K562 (cell line): ENCODE results near the gene CXorf65. TPM values are rescaled to one million over a fixed set of nuclear protein-coding genes. Genes with fewer than 3 reads are reported as not detected.

Experiments used
- CHCHD3 ChIP-seq: fragments of 250-450 bp; sonication (Bioruptor Pico); IDR thresholded peaks from 2 replicates; pipeline ENCODE4 v2.1.2; 2022; ENCODE audit warnings: mild to moderate bottlenecking
- DPF2 ChIP-seq: fragments of 450-650 bp; IDR thresholded peaks from 2 replicates; pipeline ENCODE4 v1.6.1; 2016
- NCOA4 ChIP-seq: fragments of 450-650 bp; IDR thresholded peaks from 2 replicates; pipeline ENCODE4 v1.6.1; 2018; ENCODE audit warnings: mild to moderate bottlenecking; ENCODE audit not compliant: partially characterized antibody
- NCOA6 ChIP-seq: fragments of 450-650 bp; IDR thresholded peaks from 2 replicates; pipeline ENCODE4 v1.6.1; 2017; ENCODE audit warnings: mild to moderate bottlenecking
- NCOR1 ChIP-seq: fragments of 450-650 bp; IDR thresholded peaks from 2 replicates; pipeline ENCODE4 v1.6.1; 2016; ENCODE audit warnings: mild to moderate bottlenecking, moderate library complexity
- SMAD3 ChIP-seq: fragments of 450-650 bp; formaldehyde crosslinking; conservative IDR thresholded peaks from 2 replicates; pipeline ENCODE4 v1.4.0; 2020; ENCODE audit warnings: mild to moderate bottlenecking
- SRSF1 ChIP-seq: fragments of 200-400 bp; formaldehyde crosslinking; IDR thresholded peaks from 2 replicates; pipeline ENCODE4 v1.6.1; 2017; ENCODE audit warnings: mild to moderate bottlenecking, low read depth, low read length, moderate library complexity
- TEAD2 ChIP-seq: fragments of 450-650 bp; IDR thresholded peaks from 2 replicates; pipeline ENCODE4 v1.6.1; 2016; ENCODE audit warnings: missing genetic modification characterization, control low read depth, missing compliant biosample characterization
- U2AF1 ChIP-seq: fragments of 200-400 bp; formaldehyde crosslinking; optimal IDR thresholded peaks from 2 replicates; pipeline ENCODE3; 2017; ENCODE audit warnings: mild to moderate bottlenecking, low read depth, low read length, moderate library complexity
- XRCC5 ChIP-seq: fragments of 200-400 bp; formaldehyde crosslinking; IDR thresholded peaks from 2 replicates; pipeline ENCODE4 v1.6.1; 2017; ENCODE audit warnings: low read depth, mild to moderate bottlenecking, low read length
- ZNF3 ChIP-seq: fragments of 250-450 bp; sonication (Bioruptor Pico); IDR thresholded peaks from 2 replicates; pipeline ENCODE4 v1.5.0; 2021; ENCODE audit warnings: mild to moderate bottlenecking, moderate library complexity
- polyA plus RNA-seq, 8 experiments: library from polyadenylated mRNA; depleted of rRNA in 4 of 8; stranded (reverse) in 5 of 8; unstranded in 3 of 8; fragments of >200 nt; fragmentation: Nextera tagmentation in 2 of 8; fragmentation: Illumina TruSeq in 1 of 8; extraction: Ambion mirVana in 2 of 8; extraction: Trizol in 1 of 8; gene quantifications; 2 replicates each; pipeline versions ENCODE4 v1.2.1 to v1.2.3, GENCODE V29; 2011 to 2014; ENCODE audit warnings: inconsistent platforms in 1 of 8, missing spikeins in 1 of 8
- total RNA-seq, 7 experiments: library from RNA; depleted of rRNA in 6 of 7; stranded (reverse); fragments of >200 nt in 6 of 7; fragmentation: Illumina TruSeq in 2 of 7; extraction: Trizol in 2 of 7; gene quantifications; 2 replicates each; pipeline versions ENCODE4 v1.2.1 to v1.2.3, GENCODE V29; 2011 to 2021; ENCODE audit warnings: low replicate concordance in 1 of 7
- TF ChIP-seq, protein P1 (sequence below), 2 experiments: fragments of 450-650 bp; formaldehyde crosslinking in 1 of 2; IDR thresholded peaks; 2 replicates each; pipeline versions ENCODE4 v1.4.0 to v1.6.1; 2014 to 2020; ENCODE audit warnings: mild to moderate bottlenecking in 2 of 2, borderline replicate concordance in 1 of 2, low read depth in 1 of 2
- TF ChIP-seq, protein P2 (sequence below), 3 experiments: IDR thresholded peaks in 2 of 3; conservative IDR thresholded peaks in 1 of 3; 2 replicates each; pipeline ENCODE4 v1.5.1; 2011 to 2012; ENCODE audit warnings: low read length in 3 of 3, mild to moderate bottlenecking in 3 of 3, control low read depth in 2 of 3, improper control_type of control experiment in 1 of 3, inconsistent platforms in 1 of 3, low read depth in 1 of 3, mixed read lengths in 1 of 3, moderate library complexity in 1 of 3; ENCODE audit not compliant: insufficient read depth in 2 of 3
- TF ChIP-seq, protein P3 (sequence below): fragments of 450-650 bp; formaldehyde crosslinking; IDR thresholded peaks from 2 replicates; pipeline ENCODE4 v1.4.0; 2022; ENCODE audit warnings: missing genetic modification characterization
- TF ChIP-seq, protein P4 (sequence below), 2 experiments: fragments of 250-450 bp in 1 of 2; fragments of 450-650 bp in 1 of 2; sonication (Bioruptor Pico) in 1 of 2; IDR thresholded peaks; 2 replicates each; pipeline versions ENCODE4 v1.6.1 to v1.8.0; 2016 to 2021; ENCODE audit warnings: mild to moderate bottlenecking in 2 of 2, moderate library complexity in 2 of 2, missing compliant biosample characterization in 1 of 2, missing genetic modification characterization in 1 of 2

Gene CXorf65
- total and polyA plus RNA-seq, 9 of the 15 experiments (the other 6 are each of a cell fraction or from before 2014, with no cell fraction given) = 1.4 to 8.4 (median 2.9) TPM

DNA sequence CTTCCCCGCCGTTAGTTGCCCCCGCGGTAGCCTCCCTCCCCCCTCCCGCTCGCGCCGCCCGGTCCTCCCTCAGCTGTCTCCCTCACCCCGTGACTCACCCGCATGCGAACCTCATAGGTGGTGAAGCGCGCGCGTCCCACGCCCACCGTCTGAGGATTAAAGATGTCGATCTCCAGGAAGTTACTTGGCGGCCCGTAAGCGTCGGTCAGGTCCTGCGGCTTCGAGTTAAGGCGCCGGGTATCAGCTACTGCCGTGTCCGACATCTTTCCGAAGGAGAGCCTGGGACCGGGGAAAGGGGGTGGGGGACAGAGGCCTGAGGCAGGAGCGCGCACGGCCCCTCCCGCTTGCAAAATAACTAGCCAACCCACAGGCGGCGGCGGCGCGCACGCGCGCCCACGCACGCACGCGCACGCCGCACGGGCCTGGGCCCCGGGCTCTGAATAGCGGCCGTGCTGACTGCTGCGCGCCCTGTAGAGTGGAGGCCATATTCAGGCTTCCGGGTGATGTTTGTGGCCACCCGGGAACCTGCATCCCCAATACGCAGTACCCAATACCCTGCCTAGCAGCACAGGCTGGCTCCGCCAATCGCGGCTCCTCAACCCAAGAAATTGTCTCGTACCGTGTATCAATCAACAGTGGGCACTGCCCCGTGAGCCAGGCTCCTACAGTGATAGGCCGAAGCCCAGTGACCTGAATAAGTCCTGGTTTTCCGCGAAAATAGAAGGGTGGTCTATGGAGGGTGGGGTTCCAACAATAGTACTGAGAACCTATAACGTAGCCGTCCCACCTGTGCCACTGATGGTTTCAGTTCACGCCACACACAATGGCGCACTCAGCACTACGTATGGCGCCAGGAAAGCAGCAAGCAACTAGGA lies 38.3 kb downstream of the CXorf65 start, which contains the start of gene SNX12 (continued):
- TF ChIP-seq, protein P1, sequence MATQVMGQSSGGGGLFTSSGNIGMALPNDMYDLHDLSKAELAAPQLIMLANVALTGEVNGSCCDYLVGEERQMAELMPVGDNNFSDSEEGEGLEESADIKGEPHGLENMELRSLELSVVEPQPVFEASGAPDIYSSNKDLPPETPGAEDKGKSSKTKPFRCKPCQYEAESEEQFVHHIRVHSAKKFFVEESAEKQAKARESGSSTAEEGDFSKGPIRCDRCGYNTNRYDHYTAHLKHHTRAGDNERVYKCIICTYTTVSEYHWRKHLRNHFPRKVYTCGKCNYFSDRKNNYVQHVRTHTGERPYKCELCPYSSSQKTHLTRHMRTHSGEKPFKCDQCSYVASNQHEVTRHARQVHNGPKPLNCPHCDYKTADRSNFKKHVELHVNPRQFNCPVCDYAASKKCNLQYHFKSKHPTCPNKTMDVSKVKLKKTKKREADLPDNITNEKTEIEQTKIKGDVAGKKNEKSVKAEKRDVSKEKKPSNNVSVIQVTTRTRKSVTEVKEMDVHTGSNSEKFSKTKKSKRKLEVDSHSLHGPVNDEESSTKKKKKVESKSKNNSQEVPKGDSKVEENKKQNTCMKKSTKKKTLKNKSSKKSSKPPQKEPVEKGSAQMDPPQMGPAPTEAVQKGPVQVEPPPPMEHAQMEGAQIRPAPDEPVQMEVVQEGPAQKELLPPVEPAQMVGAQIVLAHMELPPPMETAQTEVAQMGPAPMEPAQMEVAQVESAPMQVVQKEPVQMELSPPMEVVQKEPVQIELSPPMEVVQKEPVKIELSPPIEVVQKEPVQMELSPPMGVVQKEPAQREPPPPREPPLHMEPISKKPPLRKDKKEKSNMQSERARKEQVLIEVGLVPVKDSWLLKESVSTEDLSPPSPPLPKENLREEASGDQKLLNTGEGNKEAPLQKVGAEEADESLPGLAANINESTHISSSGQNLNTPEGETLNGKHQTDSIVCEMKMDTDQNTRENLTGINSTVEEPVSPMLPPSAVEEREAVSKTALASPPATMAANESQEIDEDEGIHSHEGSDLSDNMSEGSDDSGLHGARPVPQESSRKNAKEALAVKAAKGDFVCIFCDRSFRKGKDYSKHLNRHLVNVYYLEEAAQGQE (IDR thresholded peaks at IDR 0.05; ENCODE audit: borderline replicate concordance) = no peak
- TF ChIP-seq, protein P1 (CRISPR knock-in tag; IDR thresholded peaks at IDR 0.05; ENCODE audit: low read depth) = 0 out of 2 replicates have a peak, but pooled peaks have one; percentile 36
- TF ChIP-seq U2AF1 = no peak
- TF ChIP-seq ZNF3 (CRISPR knock-in tag) = no peak
- TF ChIP-seq CHCHD3 (CRISPR knock-in tag) = no peak
- TF ChIP-seq, protein P2, sequence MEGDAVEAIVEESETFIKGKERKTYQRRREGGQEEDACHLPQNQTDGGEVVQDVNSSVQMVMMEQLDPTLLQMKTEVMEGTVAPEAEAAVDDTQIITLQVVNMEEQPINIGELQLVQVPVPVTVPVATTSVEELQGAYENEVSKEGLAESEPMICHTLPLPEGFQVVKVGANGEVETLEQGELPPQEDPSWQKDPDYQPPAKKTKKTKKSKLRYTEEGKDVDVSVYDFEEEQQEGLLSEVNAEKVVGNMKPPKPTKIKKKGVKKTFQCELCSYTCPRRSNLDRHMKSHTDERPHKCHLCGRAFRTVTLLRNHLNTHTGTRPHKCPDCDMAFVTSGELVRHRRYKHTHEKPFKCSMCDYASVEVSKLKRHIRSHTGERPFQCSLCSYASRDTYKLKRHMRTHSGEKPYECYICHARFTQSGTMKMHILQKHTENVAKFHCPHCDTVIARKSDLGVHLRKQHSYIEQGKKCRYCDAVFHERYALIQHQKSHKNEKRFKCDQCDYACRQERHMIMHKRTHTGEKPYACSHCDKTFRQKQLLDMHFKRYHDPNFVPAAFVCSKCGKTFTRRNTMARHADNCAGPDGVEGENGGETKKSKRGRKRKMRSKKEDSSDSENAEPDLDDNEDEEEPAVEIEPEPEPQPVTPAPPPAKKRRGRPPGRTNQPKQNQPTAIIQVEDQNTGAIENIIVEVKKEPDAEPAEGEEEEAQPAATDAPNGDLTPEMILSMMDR (IDR thresholded peaks at IDR 0.05 in 2 of 3, conservative IDR thresholded peaks at IDR 0.05 in 1 of 3; ENCODE audit: insufficient read depth in 2 of 3, low read depth in 1 of 3, low read length in 3 of 3) = no peak
- TF ChIP-seq TEAD2 (tag) = no peak
- peak; percentile 43; the same call in 1 of the 2 replicates for TF ChIP-seq DPF2
- peak; percentile 88 for TF ChIP-seq NCOA6
- TF ChIP-seq, protein P3, sequence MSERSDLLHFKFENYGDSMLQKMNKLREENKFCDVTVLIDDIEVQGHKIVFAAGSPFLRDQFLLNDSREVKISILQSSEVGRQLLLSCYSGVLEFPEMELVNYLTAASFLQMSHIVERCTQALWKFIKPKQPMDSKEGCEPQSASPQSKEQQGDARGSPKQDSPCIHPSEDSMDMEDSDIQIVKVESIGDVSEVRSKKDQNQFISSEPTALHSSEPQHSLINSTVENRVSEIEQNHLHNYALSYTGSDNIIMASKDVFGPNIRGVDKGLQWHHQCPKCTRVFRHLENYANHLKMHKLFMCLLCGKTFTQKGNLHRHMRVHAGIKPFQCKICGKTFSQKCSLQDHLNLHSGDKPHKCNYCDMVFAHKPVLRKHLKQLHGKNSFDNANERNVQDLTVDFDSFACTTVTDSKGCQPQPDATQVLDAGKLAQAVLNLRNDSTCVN (CRISPR knock-in tag) = no peak
- TF ChIP-seq NCOA4 = no peak
- peak; percentile 70 for TF ChIP-seq NCOR1
- no peak for TF ChIP-seq SMAD3
- no peak for TF ChIP-seq SRSF1
- peak; percentile 98 for TF ChIP-seq XRCC5
- TF ChIP-seq, protein P4, sequence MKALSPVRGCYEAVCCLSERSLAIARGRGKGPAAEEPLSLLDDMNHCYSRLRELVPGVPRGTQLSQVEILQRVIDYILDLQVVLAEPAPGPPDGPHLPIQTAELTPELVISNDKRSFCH (CRISPR knock-in tag; IDR thresholded peaks at IDR 0.05) = no peak
- TF ChIP-seq, protein P4 (tag; IDR thresholded peaks at IDR 0.05) = peak; percentile 73; the same call in 1 of the 2 replicates
